GF-D8 (cell line): ENCODE data around the gene PPARG.
"Not testable (repeated sequence)": the region's sequence is repeated elsewhere in the genome, so short reads cannot be mapped to it uniquely, and the experiment has no call there.

Experiments
- DNase-seq: peaks from one replicate; lab custom pipeline; 2025; lab: John Stamatoyannopoulos, UW

PPARG gene

DNA sequence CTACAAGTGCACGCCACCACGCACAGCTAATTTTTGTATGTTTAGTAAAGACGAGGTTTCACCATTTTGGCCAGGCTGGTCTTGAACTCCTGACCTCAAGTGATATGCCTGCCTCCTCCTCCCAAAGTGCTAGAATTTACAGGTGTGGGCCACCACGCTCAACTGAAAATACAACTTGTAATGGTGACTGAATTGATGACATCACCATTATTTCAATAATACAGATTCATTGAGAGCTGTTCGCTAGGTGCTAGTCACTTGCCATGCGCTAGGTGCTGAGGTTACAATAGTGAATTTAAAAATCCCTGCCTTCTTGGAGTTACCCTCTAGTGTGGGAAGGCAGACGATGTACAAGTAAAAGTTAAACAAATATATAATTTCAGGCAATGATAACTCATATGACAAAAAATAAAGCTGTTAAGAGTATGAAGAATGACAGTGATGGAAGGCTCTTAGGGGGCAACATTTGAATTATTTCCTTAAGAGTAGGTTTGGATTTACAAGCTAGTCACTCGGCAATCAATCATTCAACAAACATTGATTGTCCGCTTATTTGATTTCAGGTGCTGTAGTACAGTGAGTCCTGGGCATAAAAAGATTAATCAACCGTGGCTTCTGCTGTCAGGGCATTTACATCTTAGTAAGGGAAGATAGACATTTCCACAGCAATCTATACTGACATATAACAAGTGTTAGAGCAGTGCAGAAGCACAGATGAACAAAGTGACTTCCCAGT is 9.1 kb upstream of the PPARG start:
- no peak for DNase-seq

DNA sequence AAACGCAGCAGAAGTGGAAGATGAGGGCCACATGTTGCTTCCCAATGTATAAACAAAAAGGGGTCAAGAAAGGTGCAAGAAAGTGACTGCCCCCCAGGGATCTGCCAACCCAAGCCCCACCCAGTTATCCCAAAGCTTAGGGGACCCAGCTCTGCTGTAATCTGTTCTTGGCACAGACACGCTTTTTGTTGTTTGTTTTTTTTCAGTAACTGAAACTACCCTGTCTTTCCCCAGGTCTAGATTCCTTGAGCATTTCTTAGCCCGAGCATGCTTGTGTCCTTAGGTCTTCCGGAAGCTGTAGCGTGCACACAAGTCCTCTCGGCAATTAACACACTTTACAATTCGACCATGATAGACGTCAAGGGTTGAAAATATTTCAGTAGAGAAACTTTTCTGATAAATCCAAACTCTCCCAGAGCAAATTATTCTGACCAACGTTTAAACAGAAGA is 8.5 kb upstream of the PPARG start:
- no peak for DNase-seq

DNA sequence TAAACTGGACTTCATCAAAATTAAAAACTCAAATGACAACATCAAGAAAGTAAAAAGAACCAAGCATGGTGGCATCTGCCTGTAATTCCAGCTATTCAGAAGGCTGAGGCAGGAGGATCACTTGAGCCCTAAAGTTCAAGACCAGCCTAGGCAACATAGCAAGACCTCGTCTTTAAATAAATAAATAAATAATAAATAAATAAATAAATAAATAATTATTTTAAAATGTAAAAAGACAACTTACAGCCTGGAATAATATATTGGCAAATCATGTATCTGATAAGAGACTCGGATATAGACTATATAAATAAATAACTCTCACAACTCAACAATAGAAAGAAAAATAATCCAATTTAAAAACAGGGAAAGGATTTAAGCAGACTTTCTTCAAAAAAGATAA is 4.3 kb upstream of the PPARG start:
- no peak for DNase-seq

DNA sequence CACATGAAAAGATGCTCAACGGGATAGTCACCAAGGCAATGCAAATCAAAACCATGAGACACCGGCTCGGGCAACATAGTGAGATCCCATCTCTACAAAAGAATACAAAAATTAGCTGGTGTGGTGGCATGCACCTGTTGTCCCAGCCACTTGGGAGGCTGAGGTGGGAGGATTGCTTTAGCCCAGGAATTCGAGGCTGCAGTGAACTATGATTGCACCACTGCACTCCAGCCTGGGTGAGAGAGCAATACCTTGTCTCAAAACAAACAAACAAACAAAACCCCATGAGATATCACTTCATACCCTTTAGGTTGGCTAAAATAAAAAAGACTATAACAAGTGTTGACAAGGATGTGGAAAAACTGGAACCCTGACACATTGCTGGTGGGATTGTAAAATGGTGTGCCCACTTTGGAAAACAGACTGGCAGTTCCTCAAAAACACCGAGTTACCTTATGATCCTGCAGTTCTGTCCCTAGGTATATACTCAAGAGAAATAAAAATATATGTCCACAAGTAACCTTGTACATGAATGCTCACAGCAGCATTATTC is 3.8 kb upstream of the PPARG start:
- no peak for DNase-seq

DNA sequence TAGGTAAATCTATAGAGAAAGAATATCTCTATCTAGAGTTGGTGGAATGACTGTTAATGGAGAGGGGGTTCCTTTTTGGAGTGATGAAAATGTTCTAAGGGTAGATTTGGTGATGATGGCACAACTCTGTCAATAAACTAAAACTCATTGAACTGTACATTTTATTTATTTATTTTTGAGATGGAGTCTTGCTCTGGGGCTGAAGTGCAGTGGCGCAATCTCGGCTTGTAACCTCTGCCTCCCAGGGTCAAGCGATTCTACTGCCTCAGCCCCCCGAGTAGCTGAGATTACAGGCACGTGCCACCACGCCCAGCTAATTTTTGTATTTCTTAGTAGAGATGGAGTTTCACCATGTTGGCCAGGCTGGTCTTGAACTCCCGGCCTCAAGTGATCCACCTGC is 3.1 kb upstream of the PPARG start:
- not testable (repeated sequence) for DNase-seq

DNA sequence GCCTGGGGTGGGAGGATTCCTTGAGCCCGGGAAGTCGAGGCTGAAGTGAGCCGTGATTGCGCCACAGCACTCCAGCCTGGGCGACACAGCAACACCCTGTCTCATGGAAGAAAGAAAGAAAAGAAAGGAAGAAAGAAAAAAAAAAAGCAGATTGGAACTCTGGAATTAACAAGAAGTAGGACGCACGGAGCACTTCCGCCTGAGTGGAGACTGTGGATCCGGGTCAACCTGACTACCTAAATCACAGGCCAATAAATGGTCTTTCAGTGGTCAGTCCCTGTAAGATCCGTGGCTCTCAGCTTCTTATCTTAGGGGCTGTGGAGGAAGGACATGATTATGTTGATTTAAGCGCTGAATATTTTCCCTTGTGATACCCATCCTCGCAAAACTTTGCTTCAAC is 2.4 kb upstream of the PPARG start:
- DNase-seq, result no peak

DNA sequence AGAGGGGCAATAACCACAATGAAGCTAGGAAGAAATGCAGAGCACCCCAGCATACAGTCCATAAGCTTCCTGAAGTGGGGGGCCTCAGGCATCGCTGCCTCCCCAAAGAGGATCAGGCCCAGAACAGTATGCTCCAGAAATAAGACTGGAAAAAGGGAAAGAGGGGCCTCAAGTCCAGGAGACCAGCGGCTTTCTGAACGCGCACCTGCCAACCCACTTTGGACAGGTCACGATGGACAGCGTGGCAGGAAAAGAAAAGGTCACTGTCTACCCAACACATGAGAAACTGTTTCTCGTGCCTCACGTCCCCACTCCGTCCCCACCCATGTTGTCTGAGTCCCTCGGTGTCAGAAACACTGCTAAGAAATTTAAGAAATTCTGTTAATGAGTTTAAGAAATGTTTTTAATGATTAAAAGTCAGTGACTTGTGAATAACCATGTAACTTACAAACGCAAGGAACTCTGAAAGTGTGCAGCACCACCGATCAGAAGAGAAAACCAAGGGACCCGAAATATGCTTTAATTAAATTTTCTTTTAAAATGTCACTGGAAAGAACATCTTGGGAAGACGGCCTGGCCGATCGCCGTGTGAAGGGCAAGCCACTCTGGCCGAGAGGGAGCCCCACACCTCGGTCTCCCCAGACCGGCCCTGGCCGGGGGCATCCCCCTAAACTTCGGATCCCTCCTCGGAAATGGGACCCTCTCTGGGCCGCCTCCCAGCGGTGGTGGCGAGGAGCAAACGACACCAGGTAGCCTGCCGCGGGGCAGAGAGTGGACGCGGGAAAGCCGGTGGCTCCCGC is 1.7 kb upstream of the PPARG start:
- DNase-seq, result no peak

DNA sequence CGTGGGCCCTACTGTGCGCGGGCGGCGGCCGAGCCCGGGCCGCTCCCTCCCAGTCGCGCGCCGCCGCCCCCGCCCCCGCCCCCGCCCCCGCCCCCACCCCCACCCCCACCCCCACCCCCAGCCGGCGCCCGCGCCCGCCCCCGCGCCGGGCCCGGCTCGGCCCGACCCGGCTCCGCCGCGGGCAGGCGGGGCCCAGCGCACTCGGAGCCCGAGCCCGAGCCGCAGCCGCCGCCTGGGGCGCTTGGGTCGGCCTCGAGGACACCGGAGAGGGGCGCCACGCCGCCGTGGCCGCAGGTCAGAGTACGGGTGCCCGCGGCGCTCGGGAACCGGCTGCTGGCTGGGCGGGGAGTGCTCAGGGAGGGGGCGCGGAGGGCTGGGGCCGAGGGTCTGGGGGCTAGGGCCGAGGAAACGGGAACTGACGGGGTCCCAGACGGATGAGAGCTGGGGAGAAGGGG is 1.1 kb upstream of the PPARG start:
- DNase-seq, result no peak

DNA sequence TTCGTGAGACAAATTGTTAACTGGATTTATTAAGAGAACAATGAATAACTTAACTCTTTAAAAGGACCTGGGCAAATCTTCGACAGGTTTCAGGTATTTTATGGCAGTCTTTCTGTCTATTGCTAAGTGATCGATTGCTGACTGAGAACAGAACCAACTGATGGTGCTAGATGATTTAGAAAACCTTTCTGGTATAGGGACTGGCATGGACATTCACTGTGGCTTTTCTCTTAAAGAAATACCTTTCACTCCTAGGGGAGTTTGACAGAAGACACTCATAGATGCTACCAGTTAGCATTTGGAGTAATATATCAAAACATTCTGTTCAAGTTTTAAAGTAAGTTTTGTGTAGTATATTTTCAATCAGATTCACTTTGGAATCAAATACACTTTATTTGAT is 654 bp downstream of the PPARG start:
- DNase-seq, result no peak

DNA sequence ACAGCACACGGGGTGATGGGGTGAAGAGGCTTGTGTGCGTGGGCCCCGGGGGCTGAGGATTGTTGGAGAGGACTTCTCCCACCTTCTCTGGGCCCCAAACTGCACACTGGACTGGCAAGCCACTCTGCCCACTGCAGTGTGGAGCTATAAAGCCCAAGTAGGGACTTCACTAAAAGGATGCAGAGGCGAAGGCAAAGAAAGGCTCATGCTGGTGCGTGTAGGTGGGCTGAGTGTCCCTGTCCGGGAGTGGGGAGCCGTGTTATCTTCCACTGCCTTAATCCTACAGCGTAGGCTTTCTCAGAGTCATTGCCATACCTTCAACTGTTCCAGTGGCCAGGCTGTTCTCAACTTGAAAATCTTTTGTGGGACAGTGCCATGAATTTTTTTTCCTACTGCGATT is 3.9 kb downstream of the PPARG start:
- no peak for DNase-seq

DNA sequence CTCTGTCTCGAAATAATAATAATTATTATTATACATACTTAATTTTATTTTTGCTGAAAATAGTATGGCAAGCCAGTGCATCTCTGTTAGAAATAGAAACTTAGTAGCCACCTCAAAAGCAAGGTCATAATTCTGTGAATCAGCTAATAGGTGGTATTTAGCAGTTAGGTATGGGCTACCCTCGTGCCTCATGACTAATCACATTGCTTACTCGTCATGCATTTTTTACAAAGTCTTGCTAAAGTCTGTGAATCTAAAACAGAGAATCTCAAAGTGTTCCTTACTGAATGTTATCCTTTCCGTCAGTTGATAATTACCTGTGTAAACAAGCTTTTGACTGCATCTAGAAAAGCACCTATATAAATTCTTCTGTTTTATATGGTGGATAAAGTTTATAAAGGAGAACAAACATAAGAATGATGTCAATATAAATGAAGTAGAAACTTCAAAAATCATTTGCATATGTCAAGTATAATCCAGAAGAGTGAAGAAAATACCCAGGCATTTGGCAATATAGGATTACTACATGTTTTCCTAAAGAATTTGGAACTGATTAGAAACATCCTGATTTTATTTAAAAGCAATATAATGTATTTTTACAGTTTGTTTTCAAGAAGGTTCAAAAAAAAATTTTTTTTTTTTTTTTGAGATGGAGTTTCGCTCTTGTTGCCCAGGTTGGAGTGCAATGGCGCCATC is 6.2 kb downstream of the PPARG start:
- DNase-seq, result no peak

DNA sequence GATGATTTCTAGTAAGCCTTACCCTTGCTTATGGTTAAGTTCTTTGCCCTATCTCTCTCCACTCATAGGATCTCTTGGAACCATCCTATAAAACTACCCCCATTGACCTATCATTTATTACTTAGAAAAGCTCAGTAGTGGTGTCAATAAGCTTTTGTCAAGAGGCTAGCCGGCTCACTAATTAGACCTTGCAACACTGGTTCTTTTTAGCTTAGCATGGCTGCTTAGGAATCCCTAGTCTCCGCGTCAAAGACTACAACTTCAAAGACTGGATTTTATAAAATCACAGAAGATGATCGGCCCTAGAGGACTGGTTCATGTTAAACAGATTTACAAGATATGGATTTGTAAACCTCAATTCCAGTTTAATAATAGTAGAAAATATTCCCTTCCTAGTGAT is 7.6 kb downstream of the PPARG start:
- DNase-seq, result no peak

DNA sequence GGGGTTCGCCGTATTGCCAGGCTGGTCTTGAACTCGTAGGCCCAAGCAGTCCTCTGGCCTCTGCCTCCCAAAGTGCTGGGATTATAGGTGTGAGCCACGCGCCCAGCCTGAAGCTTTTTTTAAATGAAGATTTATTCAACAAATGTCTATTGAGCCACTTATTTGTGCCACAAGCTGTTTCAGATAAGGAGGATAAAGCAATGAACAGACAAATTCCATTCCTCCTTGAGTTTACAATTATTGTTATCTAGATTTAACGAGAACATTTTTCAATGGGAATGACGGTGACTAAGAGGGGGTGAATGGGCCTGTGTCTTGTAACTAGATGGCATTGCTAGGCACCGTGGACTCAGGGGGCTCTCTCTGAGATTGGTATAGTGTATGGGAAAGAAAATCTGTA is 10.2 kb downstream of the PPARG start:
- DNase-seq, result no peak

DNA sequence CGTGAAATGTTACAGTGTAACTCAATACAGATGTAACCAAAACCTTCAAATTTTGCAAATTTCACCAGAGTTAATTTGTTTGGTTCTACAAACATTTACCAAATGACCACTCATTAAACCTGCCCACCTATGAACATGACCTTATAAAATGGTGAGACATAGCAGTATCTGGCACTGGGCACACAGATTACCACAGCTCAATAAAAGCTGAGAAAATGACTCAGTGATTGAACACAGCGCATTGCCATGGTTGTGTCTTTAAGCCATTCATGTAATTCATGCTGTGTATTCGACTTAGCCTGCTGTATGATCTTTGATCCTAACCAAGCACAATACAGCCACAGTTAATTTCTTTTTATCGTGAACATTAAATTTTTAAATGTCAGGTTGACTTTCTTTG is 11.3 kb downstream of the PPARG start:
- DNase-seq, result no peak

DNA sequence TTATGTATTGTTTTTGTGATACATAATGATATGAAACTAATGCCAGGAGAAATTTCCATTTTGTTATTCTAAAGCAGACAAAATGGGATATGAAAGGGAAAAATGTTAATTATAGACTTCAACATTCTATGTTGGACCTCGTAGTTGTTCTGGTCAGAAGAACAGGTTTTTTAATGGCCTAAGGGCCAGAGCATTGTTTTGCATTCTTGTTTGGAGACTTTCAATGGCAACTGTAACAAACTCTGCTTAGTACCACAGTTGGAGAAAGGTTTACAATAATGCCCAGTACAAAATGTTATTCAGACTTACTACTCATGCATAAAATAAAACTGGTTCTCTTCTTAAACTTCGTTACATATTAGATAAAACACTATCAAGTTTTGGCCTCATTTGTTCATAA is 12.2 kb downstream of the PPARG start:
- no peak for DNase-seq

DNA sequence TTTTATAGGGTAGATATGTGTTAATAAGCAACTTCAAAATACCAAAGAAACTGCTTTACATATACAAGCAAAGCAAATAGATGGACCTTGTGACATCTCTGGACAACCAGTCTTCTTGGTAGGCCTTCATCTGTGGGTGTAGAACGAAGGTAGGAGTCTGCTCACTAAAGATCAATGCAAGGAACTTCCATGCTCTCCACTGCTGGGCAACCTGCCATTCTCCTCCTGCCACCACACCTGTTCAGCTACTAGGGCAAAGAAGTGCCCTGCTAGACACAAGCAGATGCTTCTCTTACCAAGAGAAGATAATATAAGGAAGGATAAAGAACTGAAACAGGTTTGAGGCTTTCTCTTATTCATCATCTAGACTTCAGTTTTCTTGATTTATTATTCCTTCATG is 12.6 kb downstream of the PPARG start:
- DNase-seq, result no peak

DNA sequence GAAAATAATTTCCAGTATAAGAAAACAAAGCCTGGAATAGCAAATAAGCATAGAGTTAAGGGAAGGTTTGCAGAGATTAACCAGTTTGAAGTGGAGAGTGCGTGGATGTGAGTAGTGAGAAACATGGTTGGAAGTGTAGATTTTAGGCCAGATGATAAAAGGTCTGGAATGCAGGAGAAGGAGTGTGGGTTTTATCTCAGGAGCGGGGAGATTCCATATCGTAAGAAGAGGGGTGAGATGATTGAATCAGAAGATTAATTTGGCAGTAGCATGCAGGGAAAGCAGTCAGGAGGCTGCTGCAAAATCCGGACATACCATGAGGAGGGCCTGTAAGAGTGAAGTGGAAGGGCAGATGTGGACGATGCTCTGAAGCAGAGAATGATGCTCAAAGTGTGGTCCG is 13.7 kb downstream of the PPARG start:
- DNase-seq, result no peak

DNA sequence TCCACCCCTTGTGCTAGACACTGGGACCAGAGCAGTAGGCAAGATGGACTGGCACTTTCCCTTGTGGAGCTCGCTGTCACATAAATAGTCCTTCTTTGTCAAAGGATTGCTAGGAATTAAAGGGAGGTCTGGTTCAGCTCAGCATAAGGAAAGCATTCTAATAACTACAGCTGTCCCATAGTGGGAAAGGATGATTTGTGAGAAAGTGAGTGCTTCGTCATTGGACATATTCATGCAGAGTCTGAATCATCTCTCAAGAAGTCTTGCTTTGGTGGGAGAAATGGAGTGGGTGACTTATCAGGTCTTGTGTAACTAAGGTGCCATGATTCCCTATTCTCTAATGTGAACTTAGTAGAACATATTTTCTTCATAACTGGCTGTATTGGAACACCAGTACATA is 14.7 kb downstream of the PPARG start:
- no peak for DNase-seq

DNA sequence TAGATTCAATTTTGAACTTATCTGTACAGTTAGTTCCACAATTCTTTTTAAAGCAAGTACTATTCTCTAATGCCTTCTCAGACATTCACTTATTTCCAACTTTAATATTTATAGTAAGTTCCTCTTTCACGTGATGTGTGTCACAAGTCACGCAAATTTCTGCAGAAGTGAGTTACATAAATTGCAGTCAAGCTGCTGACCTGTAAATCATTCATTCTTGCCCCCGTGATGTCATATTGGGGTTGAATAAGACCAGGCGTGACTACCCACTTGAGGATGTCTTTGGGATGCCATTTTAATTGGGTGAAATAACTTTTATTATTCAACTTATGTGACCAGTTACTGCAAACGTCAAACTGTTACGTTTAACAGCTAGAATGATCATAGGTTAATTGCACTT is 15.1 kb downstream of the PPARG start:
- no peak for DNase-seq

DNA sequence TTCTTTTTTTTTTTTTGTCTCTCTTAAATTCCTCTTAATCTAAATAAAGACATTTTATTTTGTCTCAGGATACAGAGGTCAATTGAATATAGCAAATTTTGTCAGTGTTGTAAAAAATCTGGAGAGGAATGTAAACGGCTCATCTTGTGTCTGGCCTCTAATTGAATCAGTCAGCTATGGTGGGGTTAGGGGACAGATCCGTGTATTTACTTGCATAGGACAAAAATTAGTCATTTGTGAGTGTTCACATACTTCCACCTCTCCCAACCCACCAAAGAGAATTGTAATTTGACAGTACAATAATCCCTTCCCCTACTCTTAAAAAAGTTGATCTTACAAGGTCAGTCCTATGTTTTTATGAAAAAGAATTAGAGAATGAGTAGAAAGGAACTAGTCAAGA is 18.3 kb downstream of the PPARG start:
- no peak for DNase-seq

DNA sequence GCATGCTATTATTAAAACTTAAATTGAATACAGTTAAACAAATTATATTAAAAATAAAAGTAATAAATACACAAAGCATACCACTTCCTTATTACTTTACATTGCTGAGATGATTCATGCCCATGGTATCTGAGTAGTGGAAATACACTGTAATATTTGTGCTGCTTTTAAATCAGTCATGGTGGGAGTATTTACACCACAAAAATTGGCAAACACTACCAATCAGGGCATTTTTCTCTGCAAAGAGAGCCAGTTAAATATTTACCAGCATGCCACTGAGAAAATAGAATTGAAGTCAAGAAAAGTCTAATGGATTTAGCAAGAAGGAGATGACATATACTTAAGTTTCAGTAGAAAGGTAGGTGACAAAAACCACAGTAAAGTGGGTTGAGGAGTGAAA is 19.6 kb downstream of the PPARG start:
- no peak for DNase-seq

DNA sequence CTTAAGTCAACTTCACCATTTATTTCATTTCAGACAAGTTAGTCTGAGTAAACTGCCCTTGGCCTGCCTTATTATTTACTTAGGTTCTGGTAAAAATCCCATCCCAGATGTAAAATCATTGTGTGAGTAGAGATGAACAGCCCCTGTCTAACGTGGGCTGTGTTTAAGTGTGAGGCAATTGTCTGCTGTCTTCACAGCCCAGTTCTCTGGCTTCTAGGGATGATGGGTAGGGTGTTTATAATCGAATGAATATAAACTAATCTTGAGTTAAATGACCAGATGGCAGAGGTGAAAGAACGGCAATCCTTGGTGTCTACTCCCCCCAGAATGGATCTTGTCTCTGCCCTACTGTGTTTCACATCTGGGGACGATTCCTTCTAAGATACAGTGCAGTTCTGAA is 20.8 kb downstream of the PPARG start:
- DNase-seq, result no peak

DNA sequence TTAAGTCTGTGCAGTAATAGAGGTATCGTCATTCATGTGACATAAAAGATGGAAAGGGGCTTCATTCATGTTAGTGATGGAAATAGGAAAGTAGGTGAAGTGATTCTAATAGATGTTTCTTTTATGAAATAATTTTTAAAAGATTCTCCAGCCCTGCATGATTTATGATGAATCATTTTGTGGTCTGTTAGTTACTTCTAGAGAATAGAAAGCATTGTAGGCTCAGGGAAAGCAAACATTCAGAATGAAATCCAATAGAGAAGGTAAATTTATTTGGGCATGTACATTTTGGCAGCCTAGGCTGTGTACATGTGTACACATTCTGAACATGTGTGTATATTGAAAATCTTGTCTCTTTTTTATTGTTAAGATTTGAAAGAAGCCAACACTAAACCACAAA is 23.1 kb downstream of the PPARG start:
- DNase-seq, result no peak
